Trophoblast cell (in vitro differentiated cells and primary cell): ENCODE measurements around the gene CHRM1.

ENCODE experiments used
- DNase-seq, 2 donors: peaks; one replicate each; pipeline ENCODE4 v3.0.0-alpha.2; 2016
- H2AFZ ChIP-seq: 2 replicates; pipeline ENCODE4 v1.6.1; 2013; ENCODE audit warnings: low read length, moderate library complexity, mild to moderate bottlenecking; ENCODE audit not compliant: insufficient read depth, poor library complexity
- H2AK5ac ChIP-seq: 2 replicates; pipeline ENCODE4 v1.6.1; 2013; ENCODE audit warnings: mild to moderate bottlenecking, low read length
- H2BK120ac ChIP-seq: 2 replicates; pipeline ENCODE4 v1.6.1; 2013; ENCODE audit warnings: low read length, mild to moderate bottlenecking, moderate library complexity; ENCODE audit not compliant: insufficient read depth, poor library complexity
- H2BK12ac ChIP-seq: 2 replicates; pipeline ENCODE4 v1.6.1; 2013; ENCODE audit warnings: mild to moderate bottlenecking, low read length, moderate library complexity
- H2BK5ac ChIP-seq: 2 replicates; pipeline ENCODE4 v1.6.1; 2013; ENCODE audit warnings: low read length, low read depth, moderate library complexity, mild to moderate bottlenecking; ENCODE audit not compliant: poor library complexity
- H3K14ac ChIP-seq: 2 replicates; pipeline ENCODE4 v1.6.1; 2013; ENCODE audit warnings: mild to moderate bottlenecking, low read length
- H3K18ac ChIP-seq: 2 replicates; pipeline ENCODE4 v1.6.1; 2013; ENCODE audit warnings: mild to moderate bottlenecking, low read length
- H3K23ac ChIP-seq: 2 replicates; pipeline ENCODE4 v1.6.1; 2013; ENCODE audit warnings: low read length
- H3K27ac ChIP-seq: 2 replicates; pipeline ENCODE4 v1.5.1; 2013; ENCODE audit warnings: low read depth, mild to moderate bottlenecking, inconsistent platforms, low read length, moderate library complexity
- H3K27me3 ChIP-seq: 2 replicates; pipeline ENCODE4 v1.6.1; 2013; ENCODE audit warnings: inconsistent platforms, mild to moderate bottlenecking, low read length, moderate library complexity; ENCODE audit not compliant: insufficient read depth
- H3K36me3 ChIP-seq, 2 experiments: 1 replicate in 1 of 2; 2 replicates in 1 of 2; pipeline ENCODE4 v1.6.1; 2013; ENCODE audit warnings: low read length in 2 of 2, mild to moderate bottlenecking in 2 of 2, moderate library complexity in 1 of 2; ENCODE audit not compliant: insufficient read depth in 2 of 2, control insufficient read depth in 1 of 2
- H3K4ac ChIP-seq: 2 replicates; pipeline ENCODE4 v1.6.1; 2013; ENCODE audit warnings: low read depth, mild to moderate bottlenecking, low read length, moderate library complexity
- H3K4me1 ChIP-seq, 2 experiments: 1 replicate in 1 of 2; 2 replicates in 1 of 2; pipeline ENCODE4 v1.6.1; 2013; ENCODE audit warnings: low read length in 2 of 2, mild to moderate bottlenecking in 2 of 2, moderate library complexity in 1 of 2; ENCODE audit not compliant: insufficient read depth in 2 of 2, control insufficient read depth in 1 of 2
- H3K4me2 ChIP-seq: 2 replicates; pipeline ENCODE4 v1.6.1; 2013; ENCODE audit warnings: inconsistent platforms, mild to moderate bottlenecking, low read length, moderate library complexity
- H3K4me3 ChIP-seq: 2 replicates; pipeline ENCODE4 v1.5.1; 2013; ENCODE audit warnings: mild to moderate bottlenecking, low read depth, low read length, inconsistent platforms
- H3K79me1 ChIP-seq: one replicate; pipeline ENCODE4 v1.6.1; 2013; ENCODE audit warnings: low read length
- H3K79me2 ChIP-seq: 2 replicates; pipeline ENCODE4 v1.6.1; 2013; ENCODE audit warnings: low read length, mild to moderate bottlenecking; ENCODE audit not compliant: control insufficient read depth, insufficient read depth, poor library complexity
- H3K9ac ChIP-seq: 2 replicates; pipeline ENCODE4 v1.6.1; 2013; ENCODE audit warnings: mild to moderate bottlenecking, low read length
- H3K9me3 ChIP-seq: 2 replicates; pipeline ENCODE4 v1.6.1; 2013; ENCODE audit warnings: low read depth, mild to moderate bottlenecking, control low read depth, inconsistent platforms, low read length; ENCODE audit not compliant: insufficient read depth
- H4K12ac ChIP-seq: 2 replicates; pipeline ENCODE4 v1.6.1; 2013; ENCODE audit warnings: low read depth, mild to moderate bottlenecking, low read length, moderate library complexity
- H4K8ac ChIP-seq: 2 replicates; pipeline ENCODE4 v1.6.1; 2013; ENCODE audit warnings: low read depth, mild to moderate bottlenecking, low read length, moderate library complexity
- H4K91ac ChIP-seq: one replicate; pipeline ENCODE4 v1.6.1; 2013; ENCODE audit warnings: low read depth, mild to moderate bottlenecking, low read length, moderate library complexity
- WGBS: extraction: QIAGEN DNeasy Blood & Tissue Kit; methylation state at CpG from one replicate; pipeline ENCODE4 v1.1.7; 2013; ENCODE audit warnings: missing lambda C conversion rate; ENCODE audit not compliant: insufficient read length, insufficient coverage; ENCODE audit errors: extremely low coverage; 5-methylcytosine and 5-hydroxymethylcytosine counted together

Gene CHRM1

GRCh38 chr11:62918531-62918930 lies 2.6 kb downstream of the CHRM1 start:
- Histone ChIP-seq H2BK12ac (no peak overlapping the region), H3K18ac (no peak overlapping the region), H3K14ac (no peak overlapping the region), H4K8ac (no peak overlapping the region), H3K9me3 (no peaks in the 10 kb centered on the region), H3K4ac (no peak overlapping the region), H2BK5ac (no peak overlapping the region), H3K79me1 (no peaks in the 10 kb centered on the region), H3K4me2 (no peak overlapping the region), H2AK5ac (no peak overlapping the region), H2BK120ac (no peak overlapping the region), H4K12ac (no peak overlapping the region), H3K9ac (no peak overlapping the region), H3K4me1 (peaks cover 12 to 17% of the 10 kb centered on the region in 2 experiments), H2AFZ (no peak overlapping the region), H3K79me2 (peaks cover 2% of the 10 kb centered on the region), H4K91ac (no peak overlapping the region), H3K27me3 (no peaks in the 10 kb centered on the region), H3K27ac (no peak overlapping the region), H3K4me3 (no peak overlapping the region), H3K23ac (no peak overlapping the region), H3K36me3 (no peaks in the 10 kb centered on the region)
- no peak for DNase-seq
- no CpG with 5 or more reads among the region's 5 CpGs for WGBS

- peaks cover 2% of the 10 kb centered on the region for H3K79me2 ChIP-seq
- H3K4me1 ChIP-seq = peaks cover 10 to 12% of the 10 kb centered on the region in 2 experiments
- no peak overlapping the region for H2BK5ac ChIP-seq
- no peak overlapping the region for H3K18ac ChIP-seq
- no peak overlapping the region for H4K91ac ChIP-seq
- H2BK12ac ChIP-seq = no peak overlapping the region
- H3K27ac ChIP-seq = no peak overlapping the region
- H3K27me3 ChIP-seq = no peaks in the 10 kb centered on the region
- no peaks in the 10 kb centered on the region for H3K79me1 ChIP-seq
- H2AK5ac ChIP-seq = peak overlapping the region; percentile 21
- H4K8ac ChIP-seq = no peak overlapping the region
- H2BK120ac ChIP-seq = no peak overlapping the region
- no peaks in the 10 kb centered on the region for H3K9me3 ChIP-seq
- H2AFZ ChIP-seq = no peak overlapping the region
- peak in 1 of 2 donors; percentile 40 for DNase-seq
- H3K36me3 ChIP-seq = no peaks in the 10 kb centered on the region
- no peak overlapping the region for H3K14ac ChIP-seq
- WGBS = no CpG with 5 or more reads among the region's 11 CpGs
- no peak overlapping the region for H4K12ac ChIP-seq
- H3K4me2 ChIP-seq = no peak overlapping the region
- no peak overlapping the region for H3K23ac ChIP-seq
- H3K4me3 ChIP-seq = no peak overlapping the region
- H3K4ac ChIP-seq = no peak overlapping the region
- H3K9ac ChIP-seq = no peak overlapping the region
Observed at GRCh38 chr11:62917906-62918502, 3.2 kb downstream of the CHRM1 start.

GRCh38 chr11:62914416-62914815 lies 6.7 kb downstream of the CHRM1 start:
- no peak overlapping the region for H2BK120ac ChIP-seq
- DNase-seq = no peak
- no peak overlapping the region for H2AFZ ChIP-seq
- H3K79me2 ChIP-seq = peaks cover 2% of the 10 kb centered on the region
- H3K23ac ChIP-seq = no peak overlapping the region
- no peak overlapping the region for H3K18ac ChIP-seq
- H3K9ac ChIP-seq = no peak overlapping the region
- H3K14ac ChIP-seq = no peak overlapping the region
- H4K12ac ChIP-seq = no peak overlapping the region
- no peaks in the 10 kb centered on the region for H3K27me3 ChIP-seq
- no peak overlapping the region for H4K8ac ChIP-seq
- H4K91ac ChIP-seq = no peak overlapping the region
- no peak overlapping the region for H3K4ac ChIP-seq
- no peak overlapping the region for H2AK5ac ChIP-seq
- no peak overlapping the region for H3K4me3 ChIP-seq
- H2BK12ac ChIP-seq = no peak overlapping the region
- no peaks in the 10 kb centered on the region for H3K36me3 ChIP-seq
- H3K4me1 ChIP-seq = peaks cover 18 to 22% of the 10 kb centered on the region in 2 experiments
- no peak overlapping the region for H3K27ac ChIP-seq
- no CpG with 5 or more reads among the region's 1 CpG for WGBS
- peaks cover 6% of the 10 kb centered on the region for H3K79me1 ChIP-seq
- H3K4me2 ChIP-seq = no peak overlapping the region
- peaks cover 4% of the 10 kb centered on the region for H3K9me3 ChIP-seq
- H2BK5ac ChIP-seq = no peak overlapping the region

GRCh38 chr11:62912268-62912667 lies 8.9 kb downstream of the CHRM1 start:
- H4K91ac ChIP-seq = no peak overlapping the region
- H2AK5ac ChIP-seq = no peak overlapping the region
- H3K79me1 ChIP-seq = peaks cover 11% of the 10 kb centered on the region
- H3K36me3 ChIP-seq = no peaks in the 10 kb centered on the region
- H2AFZ ChIP-seq = no peak overlapping the region
- no peak overlapping the region for H3K4me2 ChIP-seq
- no peak overlapping the region for H2BK12ac ChIP-seq
- no peak overlapping the region for H3K14ac ChIP-seq
- no peak overlapping the region for H2BK120ac ChIP-seq
- peaks cover 2% of the 10 kb centered on the region for H3K79me2 ChIP-seq
- no peak overlapping the region for H3K23ac ChIP-seq
- H2BK5ac ChIP-seq = no peak overlapping the region
- no peak overlapping the region for H3K18ac ChIP-seq
- no peak overlapping the region for H3K9ac ChIP-seq
- DNase-seq = no peak
- H3K9me3 ChIP-seq = peaks cover 4% of the 10 kb centered on the region
- no peak overlapping the region for H3K27ac ChIP-seq
- H3K4ac ChIP-seq = no peak overlapping the region
- peaks cover 15 to 19% of the 10 kb centered on the region in 2 experiments for H3K4me1 ChIP-seq
- H3K4me3 ChIP-seq = no peak overlapping the region
- no peaks in the 10 kb centered on the region for H3K27me3 ChIP-seq
- no peak overlapping the region for H4K8ac ChIP-seq
- WGBS = no CpG with 5 or more reads among the region's 3 CpGs
- H4K12ac ChIP-seq = no peak overlapping the region
